CD4-positive, alpha-beta T cell treated with Interleukin-15 for 1 hour (primary cell): ENCODE measurements around the gene COL20A1.
A peak's percentile ranks its signal among the peaks of the same experiment; 100 is the strongest.

Experiments used
- DNase-seq: peaks from one replicate; pipeline ENCODE4 v3.0.0-alpha.2; 2020

The COL20A1 gene

DNA sequence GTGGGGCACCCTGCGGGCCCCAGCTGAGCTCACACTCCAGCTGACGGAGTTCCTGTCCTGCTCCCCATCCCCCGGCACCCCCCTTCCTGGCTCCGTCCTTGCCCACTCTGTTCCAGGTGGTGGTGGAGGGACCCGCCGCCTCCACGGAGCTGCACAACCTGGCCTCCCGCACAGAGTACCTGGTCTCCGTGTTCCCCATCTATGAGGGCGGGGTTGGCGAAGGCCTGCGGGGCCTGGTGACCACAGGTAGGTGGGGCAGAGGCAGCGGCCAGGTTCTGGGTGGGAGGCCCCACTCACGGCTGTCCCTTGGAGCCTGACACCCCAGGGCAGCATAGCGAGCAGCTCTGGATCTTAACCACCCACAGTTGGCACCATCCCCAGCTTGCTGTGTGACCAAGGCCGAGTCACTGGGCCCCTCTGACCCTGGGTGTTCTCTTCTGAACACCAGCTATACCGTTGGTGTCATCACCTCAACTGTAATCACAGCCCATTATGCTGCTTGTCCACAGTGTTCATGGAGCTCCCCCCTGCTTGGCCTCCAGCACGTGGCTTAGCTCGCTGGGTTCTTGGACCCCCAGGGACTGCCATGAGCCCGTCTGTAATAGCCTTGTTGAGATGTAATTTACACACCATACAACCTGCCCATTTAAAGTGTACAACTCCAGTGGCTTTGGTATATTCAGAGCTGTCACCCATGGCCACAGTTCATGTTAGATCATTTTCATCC is 17.4 kb downstream of the COL20A1 start:
- no peak for DNase-seq

DNA sequence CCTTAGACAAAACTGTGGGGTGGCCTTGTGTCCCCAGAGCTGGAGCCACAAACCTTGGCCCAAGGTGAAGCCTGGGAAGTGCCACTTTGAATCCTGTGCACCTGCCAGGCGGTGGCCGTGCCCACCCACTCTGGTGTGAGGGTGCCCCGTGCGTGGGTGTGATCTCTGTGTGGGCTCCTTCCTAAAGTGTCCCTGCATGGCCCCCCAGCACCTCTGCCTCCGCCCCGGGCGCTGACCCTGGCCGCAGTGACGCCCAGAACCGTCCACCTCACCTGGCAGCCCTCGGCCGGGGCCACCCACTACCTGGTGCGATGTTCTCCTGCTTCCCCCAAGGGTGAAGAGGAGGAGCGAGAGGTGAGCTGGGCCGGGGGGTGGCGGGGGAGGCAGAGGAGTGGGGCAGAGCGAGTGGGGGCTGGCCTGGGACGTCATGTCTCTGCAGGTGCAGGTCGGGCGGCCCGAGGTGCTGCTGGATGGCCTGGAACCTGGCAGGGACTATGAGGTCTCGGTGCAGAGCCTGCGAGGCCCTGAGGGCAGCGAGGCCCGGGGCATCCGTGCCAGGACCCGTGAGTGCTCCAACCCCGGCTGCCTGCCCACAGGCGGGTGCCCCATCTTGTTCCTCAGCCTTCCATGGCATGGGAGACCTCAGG is 18.3 kb downstream of the COL20A1 start:
- DNase-seq, result no peak

DNA sequence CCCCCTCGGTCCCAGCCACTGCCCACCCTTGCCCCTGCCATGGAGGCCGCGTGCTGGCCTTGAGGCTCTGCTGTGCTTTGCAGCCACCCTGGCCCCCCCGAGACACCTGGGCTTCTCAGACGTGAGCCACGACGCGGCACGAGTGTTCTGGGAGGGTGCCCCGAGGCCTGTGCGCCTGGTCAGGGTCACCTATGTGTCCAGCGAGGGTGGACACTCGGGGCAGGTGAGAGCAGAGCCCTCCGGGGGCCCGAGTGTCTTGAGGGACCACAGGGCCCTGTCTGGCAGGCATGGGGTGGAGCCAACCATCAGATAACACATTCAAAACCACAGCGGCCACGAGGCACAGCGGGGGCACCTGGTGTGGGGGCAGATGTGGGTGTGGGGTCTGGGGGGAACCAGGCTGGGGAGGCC is 18.9 kb downstream of the COL20A1 start:
- no peak for DNase-seq

DNA sequence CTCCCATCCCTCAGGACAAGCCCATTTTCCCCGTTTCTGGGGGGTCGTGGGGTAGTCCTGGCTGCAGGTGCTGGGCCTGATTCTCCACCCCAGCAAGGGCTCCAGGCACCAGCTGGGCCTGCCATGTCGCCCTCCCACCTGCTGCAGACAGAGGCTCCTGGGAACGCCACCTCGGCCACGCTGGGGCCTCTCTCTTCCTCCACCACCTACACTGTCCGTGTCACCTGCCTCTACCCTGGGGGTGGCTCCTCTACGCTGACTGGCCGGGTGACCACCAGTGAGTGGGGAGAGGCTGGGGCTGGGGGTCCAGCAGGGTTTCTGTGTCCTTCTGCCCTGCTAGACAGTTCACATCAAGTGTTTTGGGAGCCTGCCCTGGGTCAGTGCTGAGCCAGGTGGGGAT is 19.3 kb downstream of the COL20A1 start:
- DNase-seq, result no peak

DNA sequence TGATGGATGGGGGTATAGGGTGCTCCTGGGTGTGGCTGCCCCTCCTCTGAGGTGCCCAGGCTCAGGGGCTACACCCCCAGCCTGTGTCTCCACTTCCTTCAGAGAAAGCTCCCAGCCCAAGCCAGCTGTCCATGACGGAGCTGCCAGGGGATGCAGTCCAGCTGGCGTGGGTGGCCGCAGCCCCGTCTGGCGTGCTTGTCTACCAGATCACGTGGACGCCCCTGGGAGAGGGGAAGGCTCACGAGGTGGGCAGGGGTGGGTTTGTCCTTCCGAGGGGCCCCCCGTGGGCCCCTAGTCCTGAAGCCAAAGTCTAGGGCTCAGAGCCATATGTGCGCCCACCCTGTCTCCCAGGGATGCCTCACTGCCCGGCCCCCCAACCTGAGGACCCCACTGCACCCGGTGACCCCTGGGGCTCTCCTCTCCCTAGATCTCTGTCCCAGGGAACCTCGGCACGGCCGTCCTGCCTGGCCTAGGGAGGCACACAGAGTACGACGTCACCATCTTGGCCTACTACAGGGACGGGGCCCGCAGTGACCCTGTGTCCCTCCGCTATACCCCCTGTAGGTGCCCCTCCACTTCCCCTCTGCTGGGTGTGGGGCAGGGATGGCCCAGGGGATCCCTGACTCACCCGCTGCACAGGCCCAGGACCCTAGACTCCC is 19.8 kb downstream of the COL20A1 start:
- DNase-seq, result no peak

DNA sequence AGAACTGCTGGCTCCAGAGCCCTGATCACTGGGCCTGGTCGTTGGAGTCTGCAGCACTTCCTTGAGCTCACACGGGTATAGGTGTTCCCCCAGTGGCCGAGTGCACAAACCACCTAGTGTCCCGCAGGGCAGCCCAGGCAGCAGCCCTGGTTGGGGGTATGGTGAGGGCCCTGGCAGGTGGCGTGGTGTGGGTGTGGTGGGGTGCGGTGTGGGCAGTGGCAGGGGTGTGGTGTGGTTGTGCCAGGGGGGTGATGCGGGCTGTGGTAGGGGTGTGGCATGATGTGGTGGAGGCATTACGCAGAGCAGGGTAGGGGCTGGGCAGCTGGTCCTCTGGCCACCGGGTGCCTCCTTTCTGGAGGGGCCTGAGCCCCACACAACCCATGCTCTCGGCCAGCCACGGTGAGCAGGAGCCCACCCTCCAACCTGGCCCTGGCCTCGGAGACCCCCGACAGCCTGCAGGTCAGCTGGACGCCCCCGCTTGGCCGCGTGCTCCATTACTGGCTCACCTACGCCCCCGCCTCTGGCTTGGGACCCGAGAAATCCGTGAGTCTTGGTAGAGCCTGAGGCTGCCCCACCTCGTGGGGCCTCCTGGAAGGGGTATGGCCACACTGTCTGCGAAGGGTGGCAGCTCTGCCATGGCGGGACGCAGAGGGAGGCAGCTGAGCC is 20.5 kb downstream of the COL20A1 start:
- no peak for DNase-seq

DNA sequence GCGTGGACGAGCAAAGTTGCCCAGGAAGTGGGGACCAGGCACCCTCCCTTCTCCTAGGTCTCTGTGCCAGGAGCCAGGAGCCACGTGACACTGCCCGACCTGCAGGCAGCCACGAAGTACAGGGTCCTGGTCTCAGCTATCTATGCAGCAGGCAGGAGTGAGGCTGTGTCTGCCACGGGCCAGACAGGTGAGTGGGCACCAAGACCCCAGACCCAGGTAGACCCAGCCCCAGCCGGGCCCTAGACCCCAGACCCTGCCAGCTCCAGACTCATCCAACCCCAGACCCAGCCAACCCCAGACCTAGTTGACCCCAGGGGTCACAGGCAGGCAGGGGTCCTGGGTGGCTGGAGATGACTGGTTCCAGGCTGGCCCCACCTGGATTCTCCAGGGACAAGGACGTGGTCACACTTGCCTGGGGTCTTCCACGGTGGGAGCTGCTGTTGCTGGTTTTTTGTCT is 21.1 kb downstream of the COL20A1 start:
- no peak for DNase-seq

DNA sequence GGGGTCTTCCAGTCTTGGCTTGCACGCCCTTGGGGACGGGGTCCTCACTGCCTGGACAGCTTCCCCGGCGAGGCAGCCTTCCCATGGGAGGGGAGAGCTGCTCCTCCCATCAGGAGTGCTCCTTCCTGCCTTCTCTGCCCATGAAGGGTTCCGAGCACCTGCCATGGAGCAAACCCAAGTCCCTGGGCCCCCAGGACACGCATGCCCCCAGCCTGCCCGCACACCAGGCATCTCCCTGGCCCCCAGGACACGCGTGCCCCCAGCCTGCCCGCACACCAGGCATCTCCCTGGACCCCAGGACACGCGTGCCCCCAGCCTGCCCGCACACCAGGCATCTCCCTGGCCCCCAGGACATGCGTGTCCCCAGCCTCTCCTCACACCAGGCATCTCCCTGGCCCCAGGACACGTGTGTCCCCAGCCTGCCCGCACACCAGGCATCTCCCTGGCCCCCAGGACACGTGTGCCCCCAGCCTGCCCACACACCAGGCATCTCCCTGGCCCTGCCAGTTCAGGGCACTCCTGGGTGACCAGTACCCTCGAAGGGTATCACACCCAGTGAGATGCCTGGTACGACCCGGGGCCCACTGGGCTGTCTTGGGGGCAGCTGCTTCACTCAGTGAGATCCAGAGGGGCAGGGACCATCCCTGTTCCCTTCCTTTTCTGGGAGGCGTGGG is 21.7 kb downstream of the COL20A1 start:
- no peak for DNase-seq

DNA sequence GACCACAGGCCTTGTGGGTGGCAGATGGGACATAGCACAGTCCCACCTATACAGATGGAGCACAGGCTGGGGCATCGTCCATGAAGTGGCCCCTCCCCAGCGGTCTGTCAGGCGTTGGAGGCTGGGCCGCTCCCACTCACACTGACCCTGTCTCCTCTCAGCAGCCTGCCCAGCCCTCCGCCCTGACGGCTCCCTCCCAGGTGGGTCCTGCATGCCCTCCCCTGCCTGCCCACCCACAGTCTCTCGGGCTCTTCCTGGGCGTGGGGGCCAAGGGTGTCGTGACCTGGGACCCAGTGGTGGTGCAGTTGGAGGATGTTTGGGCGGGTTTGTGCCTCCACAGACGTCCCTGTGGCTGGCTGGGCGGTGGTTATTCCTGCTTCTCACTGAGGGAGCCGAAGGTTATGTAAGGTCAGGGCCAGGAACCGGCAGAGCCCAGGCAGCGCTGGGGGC is 22.3 kb downstream of the COL20A1 start:
- peak; percentile 9 for DNase-seq

DNA sequence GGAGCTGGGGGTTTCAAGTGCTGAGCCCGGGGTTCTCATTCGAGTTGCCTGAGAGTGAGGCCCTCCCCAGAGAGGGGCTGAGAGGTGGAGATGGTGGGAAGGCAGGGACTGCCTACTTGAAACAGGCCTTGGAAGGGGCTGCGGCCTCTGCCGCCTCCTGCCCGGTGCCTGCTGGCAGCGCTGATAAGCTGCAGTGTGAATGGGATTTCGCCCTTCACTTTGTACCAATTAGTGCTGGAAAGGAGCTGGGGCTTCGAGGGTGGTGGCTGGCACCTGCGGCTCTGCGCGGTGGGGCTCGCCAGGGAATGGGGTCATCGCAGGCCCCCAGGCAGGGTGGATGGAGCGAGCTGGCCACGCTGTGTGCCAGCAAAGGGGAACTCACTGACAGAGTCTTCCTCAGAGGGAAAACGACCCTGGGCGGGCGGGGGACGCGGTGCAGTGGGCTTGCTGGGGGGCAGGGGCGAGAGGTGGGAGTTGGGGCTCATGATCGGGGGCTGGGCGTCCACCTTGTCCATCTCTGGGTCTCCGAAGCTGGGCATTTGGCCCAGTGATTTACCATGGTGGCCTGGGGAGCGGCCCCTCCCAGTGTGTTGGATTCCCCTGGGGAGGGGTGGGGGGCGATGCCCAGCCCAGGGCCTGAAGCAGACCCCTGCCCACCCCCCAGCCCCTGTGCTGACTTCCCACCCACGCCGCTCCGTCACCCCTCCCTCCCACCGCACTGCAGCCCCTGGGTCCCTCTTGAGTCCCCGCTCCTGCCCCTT is 22.9 kb downstream of the COL20A1 start:
- DNase-seq, result peak; percentile 11

DNA sequence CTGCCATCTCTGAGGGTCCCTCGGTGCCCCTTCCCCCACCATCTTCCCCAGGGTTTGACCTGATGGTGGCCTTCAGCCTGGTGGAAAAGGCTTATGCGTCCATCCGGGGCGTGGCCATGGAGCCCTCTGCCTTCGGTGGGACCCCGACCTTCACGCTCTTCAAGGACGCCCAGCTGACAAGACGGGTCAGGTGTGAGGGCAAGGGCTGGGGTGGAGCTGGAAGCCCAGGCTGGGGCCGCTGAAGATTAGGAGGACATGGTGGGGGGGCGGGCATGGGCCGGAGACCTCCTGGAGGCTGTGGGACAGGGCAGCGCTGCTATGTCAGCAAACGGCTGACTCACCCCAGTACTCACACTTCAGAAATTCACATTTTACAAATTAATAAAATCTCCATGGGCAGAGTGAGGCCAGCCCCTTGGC is 23.5 kb downstream of the COL20A1 start:
- DNase-seq, result peak; percentile 7

DNA sequence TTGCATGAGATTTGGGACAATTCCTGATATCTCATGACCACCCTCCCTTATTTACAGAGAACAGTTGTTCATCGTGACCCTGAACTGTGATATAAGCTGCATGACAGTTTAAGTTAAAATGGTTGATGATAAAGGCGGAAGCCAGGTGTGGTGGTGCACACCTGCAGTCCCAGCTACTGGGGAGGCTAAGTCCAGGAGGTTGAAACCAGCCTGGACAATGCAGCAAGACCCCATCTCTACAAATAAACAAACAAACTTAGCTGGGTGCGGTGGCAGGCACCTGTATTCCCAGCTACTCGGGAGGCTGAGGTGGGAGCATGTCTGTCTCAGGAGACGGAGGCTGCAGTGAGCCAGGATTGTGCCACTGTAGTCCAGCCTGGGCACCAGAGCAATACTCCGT is 24.1 kb downstream of the COL20A1 start:
- peak; percentile 12 for DNase-seq

DNA sequence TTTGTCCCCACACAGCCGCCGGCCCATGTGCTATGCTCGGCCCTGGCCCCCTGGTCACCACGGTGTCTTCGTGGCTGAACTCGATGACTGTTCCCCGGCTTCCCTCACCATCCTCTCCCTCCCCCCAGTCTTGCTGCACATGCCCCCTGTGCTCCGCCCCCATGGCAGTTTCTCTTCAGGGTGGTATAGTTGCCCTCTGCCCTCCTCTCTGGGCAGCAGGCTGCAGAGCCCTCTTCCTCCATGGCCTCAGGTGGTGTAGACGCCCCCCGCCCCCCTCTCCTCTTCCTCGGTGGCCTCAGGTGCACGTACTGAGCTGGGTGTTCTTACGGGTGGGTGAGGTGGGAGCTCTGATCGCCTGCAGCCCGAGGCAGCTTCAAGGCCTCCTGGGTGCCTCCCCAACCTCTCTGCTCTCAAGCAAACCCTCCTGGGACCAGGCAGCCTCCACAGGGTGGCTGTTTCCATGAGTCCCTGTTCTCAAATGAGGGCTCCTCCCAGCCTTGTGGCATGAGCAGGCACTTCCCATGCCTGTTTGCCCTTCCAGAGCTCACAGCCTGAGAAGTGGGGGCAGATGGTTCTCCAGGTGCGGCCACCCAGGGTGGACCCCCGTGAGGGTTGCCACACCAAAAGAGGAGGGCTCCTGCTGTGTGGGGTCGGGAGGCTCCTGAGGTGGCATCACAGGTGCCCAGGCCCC is 24.8 kb downstream of the COL20A1 start:
- peak; percentile 13 for DNase-seq

DNA sequence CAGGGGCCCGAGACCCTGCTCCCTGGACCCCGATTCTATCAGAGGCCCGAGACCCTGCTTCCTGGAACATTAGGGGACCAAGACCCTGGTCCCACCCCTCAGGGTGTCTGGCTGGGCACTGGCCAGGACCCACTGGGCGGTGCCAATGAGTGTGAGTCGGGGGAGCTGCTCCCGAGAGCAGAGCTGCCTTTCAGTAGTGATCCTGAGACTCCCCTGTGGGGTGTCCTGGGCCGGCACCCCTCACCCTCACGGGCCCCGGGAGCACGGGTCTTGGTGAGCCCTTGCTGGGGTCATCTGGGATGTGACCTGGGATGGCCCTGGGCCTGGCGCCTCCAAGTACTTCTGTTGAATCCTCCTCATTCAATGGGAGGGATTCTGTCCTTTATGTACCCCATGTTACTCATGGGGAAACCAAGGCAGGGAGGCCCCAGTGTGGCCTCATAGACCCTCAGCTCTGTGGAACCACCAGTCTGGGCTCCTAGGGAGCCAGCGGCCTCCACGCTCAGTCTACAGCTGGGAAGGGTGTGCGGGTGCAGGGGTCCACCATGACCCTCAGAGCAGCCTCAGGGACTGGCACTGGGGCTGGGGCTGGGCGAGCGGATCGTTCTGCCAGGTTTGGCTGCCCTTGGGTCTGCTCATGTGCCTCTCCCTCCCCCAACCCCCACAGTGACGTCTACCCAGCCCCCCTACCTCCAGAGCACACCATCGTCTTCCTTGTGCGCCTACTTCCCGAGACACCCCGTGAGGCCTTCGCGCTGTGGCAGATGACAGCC is 25.6 kb downstream of the COL20A1 start:
- DNase-seq, result peak; percentile 8

DNA sequence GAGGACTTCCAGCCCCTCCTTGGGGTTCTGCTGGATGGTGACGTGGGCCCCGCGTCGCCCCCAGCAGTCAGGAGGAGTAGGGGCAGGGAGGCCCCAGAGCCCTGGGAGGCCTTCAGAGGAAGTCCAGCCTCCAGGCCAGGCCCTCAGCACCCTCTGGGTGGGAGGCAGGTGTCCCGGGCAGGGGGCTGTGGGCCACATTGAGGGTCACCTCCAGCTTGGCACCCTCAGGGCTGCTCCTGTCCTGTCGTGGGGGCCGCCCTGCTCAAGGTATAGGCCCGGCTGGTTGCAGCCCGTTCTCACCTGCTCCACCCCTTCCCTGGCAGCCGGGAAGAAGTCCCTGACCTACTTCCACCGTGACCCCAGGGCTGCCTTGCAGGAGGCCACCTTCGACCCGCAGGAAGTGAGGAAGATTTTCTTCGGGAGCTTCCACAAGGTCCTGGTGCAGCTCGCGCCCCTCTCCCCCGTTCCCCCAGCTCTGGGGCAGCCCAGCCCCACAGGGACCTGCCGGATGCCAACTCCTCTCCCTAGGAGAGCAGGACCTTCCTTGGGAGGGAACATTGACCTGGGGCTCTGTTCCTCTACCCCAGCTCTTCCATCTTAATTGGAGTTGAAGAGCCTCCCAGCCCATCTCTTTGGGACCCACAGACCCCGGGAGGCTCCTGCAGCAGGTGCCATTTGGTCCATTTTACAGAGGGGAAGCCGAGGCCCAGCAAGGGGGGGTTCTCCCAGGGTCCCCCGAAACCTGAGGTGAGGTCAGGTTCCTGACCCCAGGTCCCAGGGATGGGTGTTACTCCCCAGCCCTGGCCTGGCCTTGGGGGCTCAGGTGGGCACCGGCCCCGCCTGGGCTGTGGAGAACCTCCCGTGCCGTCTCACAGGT is 26.4 kb downstream of the COL20A1 start:
- DNase-seq, result peak; percentile 11

DNA sequence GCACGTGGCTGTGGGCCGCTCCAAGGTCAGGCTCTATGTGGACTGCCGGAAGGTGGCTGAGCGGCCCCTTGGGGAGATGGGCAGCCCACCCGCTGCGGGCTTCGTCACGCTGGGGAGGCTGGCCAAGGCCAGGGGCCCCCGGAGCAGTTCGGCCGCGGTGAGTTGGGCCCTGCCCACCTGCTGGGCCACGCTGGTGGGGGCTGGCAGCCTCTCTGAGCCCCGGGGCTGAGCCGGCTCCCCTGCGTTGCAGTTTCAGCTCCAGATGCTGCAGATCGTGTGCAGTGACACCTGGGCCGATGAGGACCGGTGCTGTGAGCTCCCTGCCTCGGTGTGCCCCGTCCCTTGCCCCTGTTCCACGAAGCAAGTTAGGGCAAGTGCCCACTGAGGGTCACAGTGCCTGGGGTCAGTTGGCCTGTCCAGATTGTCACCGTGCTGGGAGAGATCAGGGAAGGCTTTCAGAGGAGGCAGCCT is 27.1 kb downstream of the COL20A1 start:
- DNase-seq, result peak; percentile 10

DNA sequence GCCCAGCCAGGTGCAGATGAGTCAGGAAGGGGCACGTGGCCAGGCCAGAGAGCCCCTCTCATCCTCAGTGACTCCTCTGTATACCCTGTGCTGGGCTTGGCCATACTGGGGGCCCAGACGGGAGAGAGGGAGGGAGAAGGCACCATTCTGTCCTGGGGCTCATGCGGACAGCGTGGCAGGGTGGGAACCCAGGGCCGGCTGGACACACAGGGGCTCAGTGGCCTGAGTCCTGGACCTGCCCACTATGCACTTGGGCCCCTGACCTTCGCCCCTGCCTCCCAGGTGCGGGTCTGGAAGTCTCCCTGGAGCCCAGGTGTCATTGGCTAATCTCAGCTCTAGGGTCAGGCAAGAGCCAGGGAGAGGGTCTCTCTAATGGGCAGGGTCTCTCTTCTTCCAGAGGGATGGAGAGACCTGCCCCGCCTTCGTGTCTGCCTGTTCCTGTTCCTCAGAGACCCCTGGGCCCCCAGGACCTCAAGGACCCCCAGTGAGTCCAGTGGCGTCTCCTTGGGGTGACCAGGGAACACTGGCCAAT is 27.7 kb downstream of the COL20A1 start:
- no peak for DNase-seq

DNA sequence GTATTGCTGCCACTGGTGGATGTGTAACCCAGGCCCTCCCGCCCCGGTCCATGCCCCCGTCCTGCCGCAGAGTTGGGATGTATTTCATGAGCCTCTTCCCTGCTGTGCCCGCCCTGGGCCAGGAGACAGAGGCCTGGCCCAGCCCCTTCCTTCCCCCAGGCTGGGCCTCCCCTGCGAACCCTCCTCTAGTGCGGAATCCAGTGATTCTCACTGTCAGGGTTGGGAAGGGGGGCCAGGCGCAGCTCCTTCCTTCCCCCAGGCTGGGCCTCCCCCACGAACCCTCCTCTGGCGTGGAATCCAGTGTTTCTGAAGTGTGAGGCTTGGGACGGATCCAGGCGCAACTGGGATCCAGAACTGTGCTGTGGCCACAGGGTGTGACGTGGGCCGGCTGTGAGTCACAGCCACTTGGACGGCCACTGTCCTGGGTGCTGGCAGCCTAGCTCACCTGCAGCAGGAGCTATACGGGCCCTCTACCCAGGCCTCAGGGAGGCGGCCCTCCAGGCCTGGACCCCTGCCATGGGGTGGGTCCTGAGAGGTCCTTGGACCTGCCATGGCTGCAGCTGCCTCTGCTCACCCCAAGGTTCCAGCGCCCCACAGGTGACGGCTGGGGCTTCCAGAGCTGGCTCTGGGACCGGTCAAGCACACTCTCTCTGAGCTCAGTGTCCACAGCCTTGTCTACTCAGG is 28.3 kb downstream of the COL20A1 start:
- DNase-seq, result peak; percentile 16
